ENCODE measurements around the gene GABRA5. TPM values are rescaled to one million over a fixed set of nuclear protein-coding genes. Genes with fewer than 3 reads are reported as not detected.
"Not testable (repeated sequence)": the region's sequence is repeated elsewhere in the genome, so short reads cannot be mapped to it uniquely, and the experiment has no call there.

Gene GABRA5
- not detected for total RNA-seq

DNA sequence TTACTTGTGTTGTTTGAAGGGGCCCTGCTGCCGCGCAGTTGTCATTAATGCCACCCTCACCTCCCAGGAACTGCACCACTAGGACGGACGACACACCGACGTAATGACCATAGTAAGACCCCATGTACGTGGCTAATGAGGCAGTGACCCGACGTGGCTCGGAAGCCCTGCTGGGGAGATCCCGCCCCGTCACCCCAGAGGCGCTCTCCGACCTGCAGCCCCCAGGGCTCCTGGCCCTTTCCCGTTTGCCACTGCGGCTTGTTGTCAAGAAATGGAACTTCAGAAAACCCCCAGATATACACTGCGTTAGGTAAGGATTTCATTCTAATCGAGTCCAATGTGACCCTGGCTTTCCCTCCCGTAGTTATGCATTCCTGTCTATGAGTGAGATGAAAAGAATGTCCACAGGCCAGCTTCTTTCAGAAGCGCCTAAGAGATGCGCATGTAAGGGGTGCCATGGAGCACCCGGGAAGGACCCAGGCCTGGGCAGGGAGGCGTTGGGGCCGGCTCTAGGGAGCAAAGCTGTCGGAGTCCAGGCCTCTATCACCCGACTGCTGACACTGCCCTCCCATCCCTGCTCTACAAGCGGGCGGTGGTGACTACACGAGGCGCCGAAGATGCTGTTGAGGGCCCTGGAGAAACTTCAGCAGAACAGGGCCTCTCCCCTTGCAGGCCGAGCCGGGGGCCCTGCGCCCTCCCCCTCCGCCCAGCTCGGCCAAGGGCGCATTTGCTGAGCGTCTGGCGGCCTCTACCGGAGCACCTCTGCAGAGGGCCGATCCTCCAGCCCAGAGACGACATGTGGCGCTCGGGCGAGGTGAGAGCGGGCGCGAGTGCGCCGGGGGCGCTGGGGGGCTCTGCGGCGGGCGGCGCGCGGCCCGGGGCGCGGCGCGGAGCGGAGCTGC, at the start of gene GABRA5:
GABRA5 (plus strand) TSS at position 765 of the 902 bp plus-strand sequence. CDS start 2,187 bp downstream, outside the sequence.
- Mint-ChIP-seq H3K9me3 (no peaks in the 10 kb centered on the region), H3K36me3 (no peaks in the 10 kb centered on the region)
- CTCF ChIA-PET: no interaction called here

GRCh38 chr15:26831191-26831590, 35.7 kb upstream of the GABRA5 start:
- intact Hi-C loops (cut with micrococcal nuclease); POLR2A ChIA-PET; H3K27me3 Mint-ChIP-seq; H3K4me3 Mint-ChIP-seq; H3K27ac Mint-ChIP-seq; H3K36me3 Mint-ChIP-seq; CTCF ChIA-PET; DNase-seq; H3K4me1 Mint-ChIP-seq (ENCODE audit: low read depth): not testable (repeated sequence)
- peaks cover 24% of the 10 kb centered on the region for H3K9me3 Mint-ChIP-seq

More for the DNA sequence above, at the start of gene GABRA5:
- Mint-ChIP-seq H3K27me3 (peaks cover 20% of the 10 kb centered on the region), H3K4me1 (ENCODE audit: low read depth) (no peaks in the 10 kb centered on the region), H3K27ac (no peak within 1 kb of the TSS), H3K4me3 (no peak within 1 kb of the TSS)
- DNase-seq: no peak
- intact Hi-C loops (cut with micrococcal nuclease): loop anchor here (10.0 kb wide), 1 partner anchor 1362 kb away; no protein-coding TSS in a partner anchor
- POLR2A ChIA-PET: no interaction called here

DNA sequence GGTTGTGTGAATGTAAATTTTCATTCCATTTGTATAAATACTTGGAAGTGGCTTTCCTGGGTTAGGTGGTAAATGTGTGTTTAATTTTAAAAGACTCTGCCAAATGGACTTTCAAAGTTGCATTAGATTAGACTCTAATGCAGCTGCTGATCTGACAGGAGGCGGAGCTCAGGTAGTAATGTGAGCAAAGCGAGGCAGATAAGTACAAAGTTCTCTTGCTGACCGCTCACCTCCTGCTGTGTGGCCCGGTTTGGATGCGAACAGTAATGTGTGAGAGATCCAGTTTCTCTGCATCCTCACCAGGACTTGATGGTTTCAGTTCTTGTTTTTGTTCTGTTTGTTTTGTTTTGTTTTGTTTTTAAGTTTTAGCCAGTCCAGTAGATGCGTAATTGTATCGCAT, 34.9 kb upstream of the GABRA5 start:
- H3K9me3 Mint-ChIP-seq: peaks cover 31% of the 10 kb centered on the region
- ChIA-PET CTCF (no interaction called here), POLR2A (no interaction called here)
- no peaks in the 10 kb centered on the region for H3K36me3 Mint-ChIP-seq
- intact Hi-C loops (cut with micrococcal nuclease): no loop called here
- DNase-seq: no peak
- H3K4me3 Mint-ChIP-seq: no peak overlapping the region
- H3K27me3 Mint-ChIP-seq: no peaks in the 10 kb centered on the region
- no peaks in the 10 kb centered on the region for H3K4me1 Mint-ChIP-seq (ENCODE audit: low read depth)
- H3K27ac Mint-ChIP-seq: no peak overlapping the region

DNA sequence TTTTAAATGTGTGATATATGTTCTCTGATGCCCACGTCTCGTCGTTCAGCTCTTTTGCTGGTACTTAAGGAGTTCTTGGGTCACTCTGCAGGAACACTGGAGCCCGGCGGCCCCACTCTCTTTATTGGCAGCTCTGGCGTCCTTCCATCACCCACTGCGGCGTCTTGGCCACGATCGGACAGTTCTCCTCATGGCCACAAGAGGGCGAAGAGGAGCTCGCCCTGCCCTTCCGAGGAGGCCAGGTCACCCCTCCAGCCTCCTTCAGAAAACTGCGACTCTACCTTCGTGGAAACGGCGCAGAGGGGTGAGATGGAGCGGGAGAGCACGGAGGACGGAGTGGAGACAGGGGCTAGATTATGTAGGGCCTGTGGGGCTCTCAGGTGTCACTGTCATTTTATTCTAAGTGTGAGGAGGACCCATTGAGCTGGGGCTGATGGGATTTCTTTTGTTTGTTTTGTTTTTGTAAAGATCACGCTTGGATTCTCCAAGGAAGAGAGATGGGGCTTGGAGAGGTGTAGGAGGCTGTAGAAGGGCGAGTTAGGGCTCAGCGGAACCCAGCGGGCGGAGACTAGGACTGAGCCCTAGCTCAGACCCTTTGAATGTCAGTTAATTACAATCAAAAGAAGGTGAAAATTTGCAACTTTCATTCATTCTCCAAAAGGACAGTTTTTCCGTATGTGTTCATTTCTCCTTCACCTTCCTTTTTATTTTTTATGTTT, 28.0 kb upstream of the GABRA5 start:
- DNase-seq: no peak
- H3K27me3 Mint-ChIP-seq: peaks cover 3% of the 10 kb centered on the region
- H3K36me3 Mint-ChIP-seq: no peaks in the 10 kb centered on the region
- H3K4me1 Mint-ChIP-seq (ENCODE audit: low read depth): no peaks in the 10 kb centered on the region
- CTCF ChIA-PET: interaction anchor here (1.0 to 1.3 kb wide), 3 partner anchors 8 to 49 kb away, joined by 3 read pairs; no protein-coding TSS in a partner anchor
- H3K4me3 Mint-ChIP-seq: no peak overlapping the region
- H3K27ac Mint-ChIP-seq: no peak overlapping the region
- intact Hi-C loops (cut with micrococcal nuclease): no loop called here
- POLR2A ChIA-PET: no interaction called here
- H3K9me3 Mint-ChIP-seq: peaks cover 14% of the 10 kb centered on the region

DNA sequence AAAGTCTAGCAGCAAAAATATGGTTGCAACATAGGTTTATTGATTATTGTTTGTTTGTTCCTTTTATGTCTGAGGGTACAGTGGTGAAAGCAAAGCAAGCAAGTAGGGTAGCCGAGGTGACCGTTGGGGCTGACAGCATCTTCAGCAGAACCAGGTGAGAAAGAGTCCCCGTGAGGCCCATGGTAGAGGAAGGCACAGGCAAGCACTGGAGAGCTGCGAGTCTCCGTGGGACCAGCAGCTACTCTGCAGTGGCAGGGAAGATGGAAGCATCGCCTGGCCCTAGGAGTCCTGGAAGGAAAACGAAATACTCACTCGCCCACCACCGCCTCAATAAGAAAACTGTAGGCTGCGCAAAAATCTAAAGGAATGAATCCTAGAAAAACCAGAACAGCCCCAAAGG, 25.3 kb upstream of the GABRA5 start:
- Mint-ChIP-seq H3K9me3 (peaks cover 11% of the 10 kb centered on the region), H3K27ac (no peak overlapping the region), H3K4me3 (no peak overlapping the region), H3K36me3 (no peaks in the 10 kb centered on the region), H3K27me3 (peaks cover 3% of the 10 kb centered on the region), H3K4me1 (ENCODE audit: low read depth) (no peaks in the 10 kb centered on the region)
- ChIA-PET POLR2A (no interaction called here), CTCF (no interaction called here)
- no peak for DNase-seq
- intact Hi-C loops (cut with micrococcal nuclease): no loop called here

DNA sequence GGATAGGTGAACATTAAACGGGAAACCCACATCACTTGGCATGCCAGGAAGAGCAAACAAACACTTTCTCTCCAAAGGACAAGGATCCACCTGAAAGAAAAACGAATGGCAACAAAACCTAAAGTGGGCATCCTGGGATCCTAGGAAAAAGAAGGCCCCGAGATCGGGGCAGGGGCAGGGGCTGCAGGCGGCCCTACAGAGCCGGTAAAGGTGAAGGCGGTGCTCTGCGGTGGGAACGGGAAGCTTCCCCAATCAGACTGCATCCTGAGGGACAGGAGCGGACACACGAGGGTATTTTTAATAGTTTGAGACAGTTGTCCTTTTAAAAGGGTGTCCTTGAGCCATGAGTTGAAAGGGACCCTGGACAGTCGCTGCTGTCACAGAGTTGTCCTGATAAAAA, 24.9 kb upstream of the GABRA5 start:
- no peak for DNase-seq
- H3K4me1 Mint-ChIP-seq (ENCODE audit: low read depth): no peaks in the 10 kb centered on the region
- CTCF ChIA-PET: no interaction called here
- no peaks in the 10 kb centered on the region for H3K36me3 Mint-ChIP-seq
- peaks cover 11% of the 10 kb centered on the region for H3K9me3 Mint-ChIP-seq
- peaks cover 3% of the 10 kb centered on the region for H3K27me3 Mint-ChIP-seq
- intact Hi-C loops (cut with micrococcal nuclease): no loop called here
- H3K4me3 Mint-ChIP-seq: no peak overlapping the region
- no peak overlapping the region for H3K27ac Mint-ChIP-seq
- POLR2A ChIA-PET: no interaction called here

- ChIA-PET POLR2A (no interaction called here), CTCF (no interaction called here)
- Mint-ChIP-seq H3K4me1 (ENCODE audit: low read depth) (no peaks in the 10 kb centered on the region), H3K9me3 (peaks cover 9% of the 10 kb centered on the region), H3K36me3 (no peaks in the 10 kb centered on the region), H3K27ac (no peak overlapping the region), H3K27me3 (peaks cover 3% of the 10 kb centered on the region), H3K4me3 (no peak overlapping the region)
- intact Hi-C loops (cut with micrococcal nuclease): no loop called here
- no peak for DNase-seq
Observed at GRCh38 chr15:26842391-26842790, 24.5 kb upstream of the GABRA5 start.

GRCh38 chr15:26844901-26845300, 22.0 kb upstream of the GABRA5 start:
- Mint-ChIP-seq H3K36me3 (no peaks in the 10 kb centered on the region), H3K4me1 (ENCODE audit: low read depth) (no peaks in the 10 kb centered on the region), H3K4me3 (no peak overlapping the region), H3K27me3 (peaks cover 2% of the 10 kb centered on the region), H3K9me3 (peaks cover 12% of the 10 kb centered on the region), H3K27ac (no peak overlapping the region)
- intact Hi-C loops (cut with micrococcal nuclease): no loop called here
- DNase-seq: no peak
- POLR2A ChIA-PET: no interaction called here
- CTCF ChIA-PET: no interaction called here

- Mint-ChIP-seq H3K4me1 (ENCODE audit: low read depth) (no peaks in the 10 kb centered on the region), H3K27me3 (no peaks in the 10 kb centered on the region), H3K27ac (no peak overlapping the region), H3K9me3 (peaks cover 12% of the 10 kb centered on the region), H3K4me3 (no peak overlapping the region), H3K36me3 (no peaks in the 10 kb centered on the region)
- intact Hi-C loops (cut with micrococcal nuclease): no loop called here
- ChIA-PET POLR2A (no interaction called here), CTCF (interaction anchor here (0.6 kb wide), 1 partner anchor 887 kb away, joined by 3 read pairs; no protein-coding TSS in a partner anchor)
- no peak for DNase-seq
Observed at GRCh38 chr15:26848498-26848897, 18.4 kb upstream of the GABRA5 start.

- intact Hi-C loops (cut with micrococcal nuclease): no loop called here
- Mint-ChIP-seq H3K27ac (no peak overlapping the region), H3K36me3 (no peaks in the 10 kb centered on the region), H3K4me1 (ENCODE audit: low read depth) (no peaks in the 10 kb centered on the region), H3K27me3 (no peaks in the 10 kb centered on the region), H3K9me3 (peaks cover 12% of the 10 kb centered on the region), H3K4me3 (no peak overlapping the region)
- ChIA-PET CTCF (no interaction called here), POLR2A (no interaction called here)
- no peak for DNase-seq
Observed at GRCh38 chr15:26850161-26850560, 16.7 kb upstream of the GABRA5 start.

DNA sequence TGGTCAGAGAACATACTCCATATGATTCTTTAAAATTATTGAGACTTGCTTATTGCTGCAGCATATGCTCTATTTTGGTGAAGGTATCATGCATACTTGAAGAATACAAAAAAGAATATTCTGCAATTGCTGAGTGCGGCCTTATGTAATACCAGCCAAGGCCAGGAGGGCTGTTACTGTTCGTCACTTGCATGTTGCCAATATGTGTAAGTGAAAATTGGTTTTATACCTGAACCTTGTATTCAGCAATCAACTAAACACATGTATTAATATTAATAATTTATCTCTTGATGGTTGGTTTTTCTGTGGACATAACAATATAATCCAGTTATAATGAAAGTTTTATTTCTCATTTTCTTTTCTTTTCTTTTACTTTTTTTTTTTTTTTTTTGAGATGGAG, 13.9 kb upstream of the GABRA5 start:
- Mint-ChIP-seq H3K4me1 (ENCODE audit: low read depth) (no peaks in the 10 kb centered on the region), H3K36me3 (no peaks in the 10 kb centered on the region), H3K4me3 (no peak overlapping the region), H3K27me3 (no peaks in the 10 kb centered on the region), H3K9me3 (peaks cover 6% of the 10 kb centered on the region), H3K27ac (no peak overlapping the region)
- DNase-seq: no peak
- ChIA-PET CTCF (no interaction called here), POLR2A (no interaction called here)
- intact Hi-C loops (cut with micrococcal nuclease): no loop called here

DNA sequence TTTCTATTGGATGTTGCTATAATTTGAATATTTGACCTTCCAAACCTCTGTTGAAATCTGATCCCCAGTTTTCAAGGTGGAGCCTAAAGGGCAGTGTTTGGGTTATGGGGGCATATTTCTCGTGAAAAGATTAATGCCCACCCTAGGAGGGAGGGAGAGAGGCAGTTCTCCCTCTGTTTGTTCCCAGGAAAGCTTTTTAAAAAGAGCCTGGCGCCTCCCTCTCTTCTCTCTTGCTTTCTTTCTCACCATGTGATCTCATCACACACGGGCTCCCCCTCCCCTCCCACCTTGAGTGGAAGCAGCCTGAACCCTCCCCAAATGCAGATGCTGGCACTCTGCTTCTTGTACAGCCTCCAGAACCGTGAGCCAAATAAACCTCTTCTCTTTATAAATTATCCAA, 12.4 kb upstream of the GABRA5 start:
- POLR2A ChIA-PET: no interaction called here
- no peak overlapping the region for H3K27ac Mint-ChIP-seq
- intact Hi-C loops (cut with micrococcal nuclease): no loop called here
- H3K9me3 Mint-ChIP-seq: peaks cover under 1% of the 10 kb centered on the region
- no peaks in the 10 kb centered on the region for H3K36me3 Mint-ChIP-seq
- CTCF ChIA-PET: no interaction called here
- no peaks in the 10 kb centered on the region for H3K27me3 Mint-ChIP-seq
- no peak for DNase-seq
- H3K4me3 Mint-ChIP-seq: no peak overlapping the region
- H3K4me1 Mint-ChIP-seq (ENCODE audit: low read depth): no peaks in the 10 kb centered on the region
